Stimulated activated CD4-positive, alpha-beta T cell treated with anti-CD3 and anti-CD28 coated beads, Interleukin-2, amount 100 ng/mL, for 4 hours (primary cell): ENCODE measurements around the gene RAD54L2.
"Not testable (repeated sequence)": the region's sequence is repeated elsewhere in the genome, so short reads cannot be mapped to it uniquely, and the experiment has no call there.

ENCODE experiments used
- DNase-seq: peaks from one replicate; pipeline ENCODE4 v3.0.0-alpha.2; 2020; ENCODE audit warnings: low read depth

The RAD54L2 gene

GRCh38 chr3:51539291-51539941 is 897 bp downstream of the RAD54L2 start:
- peak; percentile 18 for DNase-seq

GRCh38 chr3:51542596-51542995 is 4.1 kb downstream of the RAD54L2 start:
- not testable (repeated sequence) for DNase-seq

GRCh38 chr3:51544011-51544775 is 5.7 kb downstream of the RAD54L2 start:
- DNase-seq = no peak

- no peak for DNase-seq
These were observed 8.8 kb downstream of the RAD54L2 start for GRCh38 chr3:51547274-51547673.

- no peak for DNase-seq
These were observed 10.8 kb downstream of the RAD54L2 start for GRCh38 chr3:51549311-51549710.

- DNase-seq = no peak
These were observed 11.7 kb downstream of the RAD54L2 start for GRCh38 chr3:51550080-51550819.

- DNase-seq = no peak
These were observed 19.5 kb downstream of the RAD54L2 start for GRCh38 chr3:51557993-51558392.

GRCh38 chr3:51559411-51559888 is 20.9 kb downstream of the RAD54L2 start:
- DNase-seq = no peak

- DNase-seq = no peak
These were observed 21.4 kb downstream of the RAD54L2 start for GRCh38 chr3:51559961-51560360.

GRCh38 chr3:51562403-51562802 is 23.9 kb downstream of the RAD54L2 start:
- DNase-seq = not testable (repeated sequence)

- DNase-seq = no peak
These were observed 29.5 kb downstream of the RAD54L2 start for GRCh38 chr3:51568036-51568435.

GRCh38 chr3:51568996-51569395 is 30.5 kb downstream of the RAD54L2 start:
- no peak for DNase-seq

- no peak for DNase-seq
These were observed 39.7 kb downstream of the RAD54L2 start for GRCh38 chr3:51578238-51578637.

GRCh38 chr3:51580418-51580817 is 41.9 kb downstream of the RAD54L2 start:
- DNase-seq = no peak

- no peak for DNase-seq
These were observed 43.0 kb downstream of the RAD54L2 start for GRCh38 chr3:51581524-51581923.

- DNase-seq = no peak
These were observed 46.7 kb downstream of the RAD54L2 start for GRCh38 chr3:51585197-51585596.

- no peak for DNase-seq
These were observed 47.4 kb downstream of the RAD54L2 start for GRCh38 chr3:51585871-51586270.
